GM12891 (cell line): ENCODE results near the gene PGS1.

Experiments used
- DNase-seq: peaks from one replicate; pipeline ENCODE4 v3.0.0; 2011; ENCODE audit warnings: low spot score; ENCODE audit not compliant: insufficient read length
- FAIRE-seq: peaks from 2 replicates; lab custom pipeline; 2011; peaks lifted over from hg19 to GRCh38; lab: Jason Lieb, UNC
- PAX5 ChIP-seq: IDR thresholded peaks from 2 replicates; pipeline ENCODE4 v1.6.1; 2011; ENCODE audit warnings: low read length, moderate library complexity, mild to moderate bottlenecking; ENCODE audit not compliant: insufficient read depth, severe bottlenecking
- POLR2A ChIP-seq: IDR thresholded peaks from 2 replicates; pipeline ENCODE4 v1.6.1; 2011; ENCODE audit warnings: low read depth, low read length, control low read depth
- POLR2AphosphoS5 ChIP-seq: IDR thresholded peaks from 2 replicates; pipeline ENCODE4 v1.6.1; 2011; ENCODE audit warnings: low read depth, low read length, control low read depth
- POU2F2 ChIP-seq: IDR thresholded peaks from 2 replicates; pipeline ENCODE4 v1.6.1; 2011; ENCODE audit warnings: low read depth, mild to moderate bottlenecking, control low read depth, low read length, moderate library complexity
- SPI1 ChIP-seq: IDR thresholded peaks from 2 replicates; pipeline ENCODE4 v1.6.1; 2011; ENCODE audit warnings: low read depth, low read length, control low read depth
- TAF1 ChIP-seq: IDR thresholded peaks from 2 replicates; pipeline ENCODE4 v1.6.1; 2011; ENCODE audit warnings: low read depth, low read length, control low read depth

The PGS1 gene

GRCh38 chr17:78415821-78416711, 37.6 kb downstream of the PGS1 start:
- no peak for TF ChIP-seq POLR2AphosphoS5
- TF ChIP-seq SPI1 = no peak
- no peak for TF ChIP-seq PAX5
- no peak for TF ChIP-seq POU2F2
- no peak for TF ChIP-seq POLR2A
- no peak for TF ChIP-seq TAF1
- DNase-seq = no peak
- no peak for FAIRE-seq

- FAIRE-seq = no peak
- TF ChIP-seq PAX5 = no peak
- no peak for TF ChIP-seq POU2F2
- TF ChIP-seq SPI1 = no peak
- TF ChIP-seq POLR2A = no peak
- no peak for TF ChIP-seq POLR2AphosphoS5
- TF ChIP-seq TAF1 = no peak
- no peak for DNase-seq
Measured at GRCh38 chr17:78416791-78417530, 38.5 kb downstream of the PGS1 start.

- no peak for FAIRE-seq
Measured at GRCh38 chr17:78417531-78417909, 39.1 kb downstream of the PGS1 start.

GRCh38 chr17:78418326-78419026, 40.0 kb downstream of the PGS1 start:
- no peak for TF ChIP-seq POLR2AphosphoS5
- no peak for TF ChIP-seq POU2F2
- TF ChIP-seq SPI1 = no peak
- no peak for TF ChIP-seq TAF1
- TF ChIP-seq POLR2A = no peak
- TF ChIP-seq PAX5 = no peak
- no peak for FAIRE-seq
- DNase-seq = no peak

More at GRCh38 chr17:78417531-78417909, 39.1 kb downstream of the PGS1 start:
- no peak for DNase-seq
- TF ChIP-seq POU2F2 (no peak), SPI1 (no peak), POLR2A (no peak), TAF1 (no peak), POLR2AphosphoS5 (no peak), PAX5 (no peak)

- no peak for TF ChIP-seq TAF1
- no peak for TF ChIP-seq SPI1
- no peak for TF ChIP-seq POLR2AphosphoS5
- TF ChIP-seq POLR2A = no peak
- TF ChIP-seq PAX5 = no peak
- no peak for TF ChIP-seq POU2F2
- DNase-seq = no peak
- no peak for FAIRE-seq
Measured at GRCh38 chr17:78419970-78420815, 41.7 kb downstream of the PGS1 start.

- no peak for FAIRE-seq
- DNase-seq = no peak
- TF ChIP-seq POLR2AphosphoS5 = no peak
Measured at GRCh38 chr17:78421084-78421533, 42.7 kb downstream of the PGS1 start.

- TF ChIP-seq POLR2A (no peak), POLR2AphosphoS5 (no peak), PAX5 (no peak), POU2F2 (no peak), SPI1 (no peak), TAF1 (no peak)
- FAIRE-seq (peak; percentile 85), DNase-seq (peak; percentile 90)
Measured at GRCh38 chr17:78421534-78422266, 43.3 kb downstream of the PGS1 start.

- TF ChIP-seq POU2F2 (no peak), PAX5 (no peak), TAF1 (no peak), SPI1 (no peak), POLR2A (no peak)
- FAIRE-seq (no peak), DNase-seq (no peak)
Measured at GRCh38 chr17:78422267-78422605, 43.8 kb downstream of the PGS1 start.

- no peak for FAIRE-seq
- TF ChIP-seq POU2F2 = no peak
- no peak for TF ChIP-seq PAX5
- no peak for TF ChIP-seq TAF1
- no peak for TF ChIP-seq POLR2AphosphoS5
- TF ChIP-seq POLR2A = no peak
- no peak for TF ChIP-seq SPI1
- DNase-seq = no peak
Measured at GRCh38 chr17:78422872-78423588, 44.6 kb downstream of the PGS1 start.
